ACC112 (cell line): ENCODE data around the gene LTBP2.

Experiments
- H2AFZ ChIP-seq: fragments of 200-600 bp; sonication (generic); one replicate; pipeline ENCODE4 v1.6.0; 2017; ENCODE audit warnings: antibody characterized with exemption, low read length; ENCODE audit not compliant: unreplicated experiment
- H3K27ac ChIP-seq: fragments of 200-600 bp; sonication (generic); 2 replicates; pipeline ENCODE4 v1.5.1; 2014; ENCODE audit warnings: low read depth, mild to moderate bottlenecking, antibody characterized with exemption, low read length, moderate library complexity
- H3K27me3 ChIP-seq: fragments of 200-600 bp; sonication (generic); 2 replicates; pipeline ENCODE4 v1.6.1; 2014; ENCODE audit warnings: mild to moderate bottlenecking, antibody characterized with exemption, low read length, moderate library complexity, mixed read lengths; ENCODE audit not compliant: insufficient read depth
- H3K36me3 ChIP-seq: fragments of 200-600 bp; sonication (generic); 2 replicates; pipeline ENCODE4 v1.6.1; 2016; ENCODE audit warnings: mild to moderate bottlenecking, antibody characterized with exemption, low read length, moderate library complexity, mixed read lengths; ENCODE audit not compliant: insufficient read depth
- H3K4me1 ChIP-seq: fragments of 200-600 bp; sonication (generic); one replicate; pipeline ENCODE4 v1.6.1; 2016; ENCODE audit warnings: low read length, mixed read lengths; ENCODE audit not compliant: insufficient read depth, unreplicated experiment, control insufficient read depth
- H3K4me3 ChIP-seq: fragments of 200-600 bp; sonication (generic); 2 replicates; pipeline ENCODE4 v1.5.1; 2014; ENCODE audit warnings: mild to moderate bottlenecking, low read depth, low read length
- H3K79me2 ChIP-seq: fragments of 200-600 bp; sonication (generic); one replicate; pipeline ENCODE4 v1.6.0; 2016; ENCODE audit warnings: low read length; ENCODE audit not compliant: control insufficient read depth, unreplicated experiment, insufficient read depth

The LTBP2 gene

GRCh38 chr14:74507840-74508239 lies 104.2 kb downstream of the LTBP2 start:
- Histone ChIP-seq H3K79me2 (no peaks in the 10 kb centered on the region), H3K4me1 (peaks cover 20% of the 10 kb centered on the region), H3K27me3 (no peaks in the 10 kb centered on the region), H3K36me3 (peaks cover 3% of the 10 kb centered on the region; the same call in 1 of the 2 replicates), H3K4me3 (no peak overlapping the region), H3K27ac (no peak overlapping the region), H2AFZ (no peak overlapping the region)

GRCh38 chr14:74507085-74507484 lies 105.0 kb downstream of the LTBP2 start:
- H2AFZ ChIP-seq = no peak overlapping the region
- H3K79me2 ChIP-seq = no peaks in the 10 kb centered on the region
- H3K4me1 ChIP-seq = peaks cover 20% of the 10 kb centered on the region
- no peaks in the 10 kb centered on the region; the same call in 1 of the 2 replicates for H3K36me3 ChIP-seq
- H3K27ac ChIP-seq = no peak overlapping the region
- no peaks in the 10 kb centered on the region for H3K27me3 ChIP-seq
- H3K4me3 ChIP-seq = no peak overlapping the region

DNA sequence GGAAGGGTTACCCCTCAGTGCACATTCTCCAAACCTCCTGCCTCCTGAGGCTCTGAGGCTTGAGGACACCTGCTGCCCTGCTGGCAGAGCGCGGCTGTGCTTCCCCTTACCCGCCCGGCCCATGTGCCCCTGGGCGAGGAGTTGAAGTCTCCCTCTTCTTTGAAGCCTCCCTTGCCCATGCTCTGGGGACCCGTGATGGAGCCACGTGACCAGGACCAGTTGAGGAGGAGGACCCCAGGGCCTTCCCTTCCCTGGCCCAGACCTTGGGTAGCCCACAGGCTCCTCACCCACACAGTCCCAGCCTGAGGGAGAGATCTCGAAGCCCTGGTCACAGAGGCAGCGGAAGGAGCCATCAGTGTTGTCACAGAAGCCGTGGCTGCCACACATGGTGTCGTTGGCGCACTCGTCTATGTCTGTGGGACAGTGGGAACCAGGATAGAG lies 105.6 kb downstream of the LTBP2 start:
- Histone ChIP-seq H3K4me1 (peaks cover 14% of the 10 kb centered on the region), H2AFZ (no peak overlapping the region), H3K36me3 (no peaks in the 10 kb centered on the region; the same call in 1 of the 2 replicates), H3K4me3 (no peak overlapping the region), H3K79me2 (no peaks in the 10 kb centered on the region), H3K27ac (no peak overlapping the region), H3K27me3 (no peaks in the 10 kb centered on the region)

GRCh38 chr14:74505831-74506230 lies 106.2 kb downstream of the LTBP2 start:
- Histone ChIP-seq H3K79me2 (no peaks in the 10 kb centered on the region), H3K4me1 (peaks cover 8% of the 10 kb centered on the region), H3K27me3 (no peaks in the 10 kb centered on the region), H2AFZ (no peak overlapping the region), H3K36me3 (no peaks in the 10 kb centered on the region; the same call in 1 of the 2 replicates), H3K4me3 (no peak overlapping the region), H3K27ac (no peak overlapping the region)

- Histone ChIP-seq H2AFZ (no peak overlapping the region), H3K27me3 (no peaks in the 10 kb centered on the region), H3K27ac (no peak overlapping the region), H3K36me3 (no peaks in the 10 kb centered on the region; the same call in 1 of the 2 replicates), H3K4me1 (peaks cover under 1% of the 10 kb centered on the region), H3K4me3 (no peak overlapping the region), H3K79me2 (no peaks in the 10 kb centered on the region)
Measured at GRCh38 chr14:74504874-74505720, 106.9 kb downstream of the LTBP2 start.

- Histone ChIP-seq H2AFZ (no peak overlapping the region), H3K27ac (no peak overlapping the region), H3K36me3 (no peaks in the 10 kb centered on the region; the same call in 1 of the 2 replicates), H3K4me3 (no peak overlapping the region), H3K27me3 (no peaks in the 10 kb centered on the region), H3K4me1 (no peaks in the 10 kb centered on the region), H3K79me2 (no peaks in the 10 kb centered on the region)
Measured at GRCh38 chr14:74504412-74504811, 107.6 kb downstream of the LTBP2 start.

GRCh38 chr14:74503938-74504335 lies 108.1 kb downstream of the LTBP2 start:
- no peaks in the 10 kb centered on the region for H3K27me3 ChIP-seq
- H3K36me3 ChIP-seq = no peaks in the 10 kb centered on the region; the same call in 1 of the 2 replicates
- H3K4me1 ChIP-seq = no peaks in the 10 kb centered on the region
- no peaks in the 10 kb centered on the region for H3K79me2 ChIP-seq
- no peak overlapping the region for H3K27ac ChIP-seq
- no peak overlapping the region for H2AFZ ChIP-seq
- no peak overlapping the region for H3K4me3 ChIP-seq

DNA sequence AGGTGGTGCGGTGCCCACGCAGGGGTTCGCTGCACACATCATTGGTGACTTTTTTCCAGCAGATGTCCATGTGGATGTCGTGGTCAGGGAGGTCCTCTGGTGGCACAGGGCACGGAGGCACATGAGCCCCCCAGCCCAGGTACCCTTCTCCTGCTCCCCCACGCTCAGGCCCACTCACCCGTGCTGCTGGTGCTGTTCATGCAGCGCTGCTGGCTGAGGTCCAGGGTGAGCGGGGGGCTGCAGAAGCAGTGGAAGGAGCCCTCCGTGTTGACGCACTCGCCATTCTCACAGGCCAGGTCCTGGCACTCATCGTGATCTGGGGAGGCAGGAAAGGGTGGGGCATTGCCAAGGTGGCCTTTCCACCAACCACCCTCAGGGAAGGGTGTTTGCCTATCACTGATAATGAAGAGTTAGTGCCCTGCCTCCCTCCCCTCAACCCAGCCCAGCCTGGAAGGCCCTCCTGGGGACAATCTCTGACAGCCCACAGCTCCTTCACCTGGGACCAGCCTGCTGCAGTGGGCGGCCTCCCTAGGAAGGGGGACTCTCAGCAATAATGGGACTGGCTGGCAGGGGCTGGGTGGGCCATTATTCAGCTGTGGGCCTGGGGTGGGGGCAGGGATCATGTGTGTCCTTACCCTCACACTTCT lies 108.6 kb downstream of the LTBP2 start:
- H3K36me3 ChIP-seq = no peaks in the 10 kb centered on the region; the same call in 1 of the 2 replicates

GRCh38 chr14:74502236-74503019 lies 109.6 kb downstream of the LTBP2 start:
- H3K27ac ChIP-seq = no peak overlapping the region

More for the DNA sequence above, 108.6 kb downstream of the LTBP2 start:
- Histone ChIP-seq H3K79me2 (no peaks in the 10 kb centered on the region), H3K4me1 (no peaks in the 10 kb centered on the region), H3K27ac (no peak overlapping the region), H3K27me3 (no peaks in the 10 kb centered on the region), H3K4me3 (no peak overlapping the region), H2AFZ (no peak overlapping the region)

GRCh38 chr14:74501691-74502090 lies 110.3 kb downstream of the LTBP2 start:
- no peaks in the 10 kb centered on the region; the same call in 1 of the 2 replicates for H3K36me3 ChIP-seq
- H2AFZ ChIP-seq = no peak overlapping the region
- H3K27me3 ChIP-seq = no peaks in the 10 kb centered on the region
- H3K79me2 ChIP-seq = no peaks in the 10 kb centered on the region
- no peak overlapping the region for H3K27ac ChIP-seq
- H3K4me3 ChIP-seq = no peak overlapping the region
- no peaks in the 10 kb centered on the region for H3K4me1 ChIP-seq

More at GRCh38 chr14:74502236-74503019, 109.6 kb downstream of the LTBP2 start:
- Histone ChIP-seq H3K27me3 (no peaks in the 10 kb centered on the region), H2AFZ (no peak overlapping the region), H3K79me2 (no peaks in the 10 kb centered on the region), H3K36me3 (no peaks in the 10 kb centered on the region; the same call in 1 of the 2 replicates), H3K4me3 (no peak overlapping the region), H3K4me1 (no peaks in the 10 kb centered on the region)
